ENCODE results near the gene MRPL39.

Gene MRPL39

DNA sequence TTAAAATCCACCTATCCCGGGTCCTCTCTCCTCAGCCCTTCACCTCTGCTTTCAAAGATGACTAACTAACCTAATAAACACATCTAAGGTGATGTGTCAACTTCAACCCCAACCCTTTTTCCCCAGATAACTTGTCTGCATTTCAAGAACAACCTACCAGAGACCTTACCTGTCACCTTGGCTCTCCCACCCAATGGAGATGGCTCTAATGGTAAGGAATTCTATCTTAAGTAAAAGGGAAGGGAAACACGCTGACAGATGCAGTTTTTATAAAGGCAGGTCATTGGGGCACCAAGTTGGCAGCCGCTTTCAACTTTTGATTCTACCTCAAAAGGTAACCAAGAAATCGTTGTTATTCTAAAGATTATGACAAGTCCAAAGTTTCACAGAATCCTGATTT is 37.6 kb downstream of the MRPL39 start:
- in situ Hi-C loops (cut with MboI; ENCODE audit: low sequenced_read_pairs) = no loop called here

DNA sequence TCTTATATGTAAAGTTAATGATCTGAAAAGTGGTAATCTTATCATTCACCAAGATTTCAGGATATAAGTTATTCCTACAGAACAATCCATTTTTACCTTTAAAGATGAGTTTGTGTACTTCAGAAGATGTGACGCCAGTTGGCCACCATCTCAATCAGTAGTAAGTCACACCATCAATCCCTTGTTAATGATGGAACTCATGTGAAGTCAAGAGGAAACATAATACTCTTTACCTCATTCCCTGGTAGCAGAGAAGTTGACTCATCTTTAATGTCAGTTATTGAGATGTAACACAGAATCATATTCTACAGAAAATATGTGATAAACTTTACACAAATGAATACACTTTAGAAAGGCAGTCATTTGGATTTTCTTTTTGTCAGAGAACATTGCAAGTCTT is 38.2 kb downstream of the MRPL39 start:
- in situ Hi-C loops (cut with MboI; ENCODE audit: low sequenced_read_pairs) = no loop called here

DNA sequence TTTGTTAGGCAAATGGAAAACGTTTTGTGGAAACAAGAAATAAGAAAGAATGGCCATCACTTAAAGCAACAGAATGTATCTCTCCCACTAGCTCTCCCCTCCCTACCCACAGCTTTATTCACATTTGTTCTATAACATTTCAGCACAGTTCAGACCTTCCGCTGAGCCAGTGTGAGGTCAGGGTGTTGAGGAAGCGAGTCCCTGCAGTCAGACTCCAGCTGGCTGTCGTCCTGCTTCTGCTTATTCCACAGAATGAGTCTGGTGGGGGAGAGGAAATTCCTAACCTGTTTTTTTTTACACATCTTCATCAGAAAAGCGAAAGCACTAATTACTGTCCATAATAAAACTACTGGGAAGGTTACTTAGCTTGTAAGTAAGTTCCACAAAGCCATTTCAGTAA is 39.0 kb downstream of the MRPL39 start:
- in situ Hi-C loops (cut with MboI; ENCODE audit: low sequenced_read_pairs) = no loop called here

GRCh38 chr21:25567472-25567871 is 39.8 kb downstream of the MRPL39 start:
- in situ Hi-C loops (cut with MboI; ENCODE audit: low sequenced_read_pairs) = no loop called here

- in situ Hi-C loops (cut with MboI; ENCODE audit: low sequenced_read_pairs) = no loop called here
Observed at GRCh38 chr21:25566645-25567044, 40.6 kb downstream of the MRPL39 start.

DNA sequence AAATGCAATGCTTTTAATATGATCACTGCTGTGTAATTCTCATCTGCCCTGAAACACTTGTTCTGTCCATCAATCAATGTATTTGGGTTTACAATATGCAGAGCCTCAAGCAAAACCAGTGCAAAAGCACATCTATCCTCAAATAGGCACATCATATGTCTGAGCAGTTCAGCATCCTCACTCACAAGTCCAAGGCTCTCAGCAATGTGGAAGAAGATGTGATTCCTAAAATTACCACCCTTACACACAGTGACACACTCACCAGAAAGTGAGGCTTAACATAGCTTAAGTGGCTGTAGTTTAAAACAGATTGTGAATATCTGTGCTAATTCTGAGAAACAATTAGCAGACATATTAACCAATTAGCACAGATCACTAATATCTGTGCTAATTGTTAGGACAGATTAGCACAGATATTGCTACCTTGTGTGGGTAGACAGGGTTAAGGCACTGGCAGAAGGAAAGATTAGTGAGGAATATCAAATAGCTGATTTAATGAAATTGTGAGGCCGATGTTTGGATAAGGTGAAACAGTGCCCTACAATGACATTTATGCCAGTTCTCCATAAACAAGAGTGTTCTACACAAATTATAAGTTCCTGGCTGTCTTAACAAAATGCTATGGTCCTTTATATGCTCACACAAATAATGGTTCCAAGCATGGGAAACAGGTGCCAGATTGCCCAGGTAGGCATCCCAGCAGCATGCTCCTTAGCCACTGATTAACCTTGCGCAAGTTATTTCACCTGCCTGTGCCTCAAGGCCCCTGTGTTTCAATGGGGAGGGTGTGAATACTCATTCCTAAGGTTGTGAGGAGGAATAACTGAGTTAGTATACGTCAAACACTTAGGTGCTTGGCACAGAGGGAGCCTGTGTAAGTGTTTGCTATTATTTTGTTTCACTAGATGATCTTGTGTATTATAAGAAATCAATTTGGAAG is 41.7 kb downstream of the MRPL39 start:
- in situ Hi-C loops (cut with MboI; ENCODE audit: low sequenced_read_pairs) = no loop called here

- in situ Hi-C loops (cut with MboI; ENCODE audit: low sequenced_read_pairs) = no loop called here
Observed at GRCh38 chr21:25564349-25564948, 42.8 kb downstream of the MRPL39 start.

DNA sequence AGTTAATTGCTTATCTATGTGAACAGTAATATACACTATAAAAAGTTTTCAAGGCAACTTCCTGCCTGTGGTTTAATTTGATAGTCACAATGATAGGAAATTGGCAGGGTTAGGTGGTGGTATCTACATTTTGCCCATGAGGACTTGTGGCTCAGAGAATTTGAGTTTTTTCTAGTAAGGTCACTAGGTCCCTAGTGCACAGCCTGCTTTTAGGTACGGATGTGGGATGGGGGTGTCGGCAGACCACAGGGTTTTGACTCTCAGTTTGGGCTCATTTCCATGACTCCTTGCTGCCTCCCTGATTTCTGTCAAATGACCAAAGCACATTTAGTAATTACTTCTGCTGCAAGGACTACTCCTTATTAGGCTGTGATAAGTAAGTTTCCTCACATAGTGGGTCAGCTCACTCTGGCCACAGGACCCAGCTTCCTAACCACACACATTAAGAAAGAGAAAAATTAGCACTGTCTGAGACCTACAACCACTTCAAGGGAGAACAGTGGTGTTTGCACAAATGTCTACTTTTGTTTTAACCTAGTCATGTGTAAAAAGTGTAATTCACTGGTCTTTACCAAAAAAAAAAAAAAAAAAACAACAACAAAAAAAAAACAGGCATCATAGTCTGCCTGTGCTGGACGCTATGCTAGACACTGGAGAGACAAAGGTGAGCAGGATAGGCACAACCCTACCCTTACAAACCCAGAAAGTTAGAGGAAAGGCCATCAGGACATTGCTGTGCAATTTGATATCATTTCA is 43.7 kb downstream of the MRPL39 start:
- in situ Hi-C loops (cut with MboI; ENCODE audit: low sequenced_read_pairs) = no loop called here

GRCh38 chr21:25562660-25563059 is 44.6 kb downstream of the MRPL39 start:
- in situ Hi-C loops (cut with MboI; ENCODE audit: low sequenced_read_pairs) = no loop called here

DNA sequence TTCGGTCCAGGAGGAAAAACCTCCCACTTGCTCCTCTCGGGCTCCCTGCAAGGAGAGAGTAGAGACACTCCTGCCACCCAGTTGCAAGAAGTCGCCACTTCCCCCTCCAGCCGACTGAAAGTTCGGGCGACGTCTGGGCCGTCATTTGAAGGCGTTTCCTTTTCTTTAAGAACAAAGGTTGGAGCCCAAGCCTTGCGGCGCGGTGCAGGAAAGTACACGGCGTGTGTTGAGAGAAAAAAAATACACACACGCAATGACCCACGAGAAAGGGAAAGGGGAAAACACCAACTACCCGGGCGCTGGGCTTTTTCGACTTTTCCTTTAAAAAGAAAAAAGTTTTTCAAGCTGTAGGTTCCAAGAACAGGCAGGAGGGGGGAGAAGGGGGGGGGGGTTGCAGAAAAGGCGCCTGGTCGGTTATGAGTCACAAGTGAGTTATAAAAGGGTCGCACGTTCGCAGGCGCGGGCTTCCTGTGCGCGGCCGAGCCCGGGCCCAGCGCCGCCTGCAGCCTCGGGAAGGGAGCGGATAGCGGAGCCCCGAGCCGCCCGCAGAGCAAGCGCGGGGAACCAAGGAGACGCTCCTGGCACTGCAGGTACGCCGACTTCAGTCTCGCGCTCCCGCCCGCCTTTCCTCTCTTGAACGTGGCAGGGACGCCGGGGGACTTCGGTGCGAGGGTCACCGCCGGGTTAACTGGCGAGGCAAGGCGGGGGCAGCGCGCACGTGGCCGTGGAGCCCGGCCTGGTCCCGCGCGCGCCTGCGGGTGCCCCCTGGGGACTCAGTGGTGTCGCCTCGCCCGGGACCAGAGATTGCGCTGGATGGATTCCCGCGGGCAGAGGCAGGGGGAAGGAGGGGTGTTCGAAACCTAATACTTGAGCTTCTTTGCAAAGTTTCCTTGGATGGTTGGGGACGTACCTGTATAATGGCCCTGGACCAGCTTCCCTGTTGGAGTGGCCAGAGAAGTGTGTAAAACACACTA is 45.3 kb downstream of the MRPL39 start:
- in situ Hi-C loops (cut with MboI; ENCODE audit: low sequenced_read_pairs) = no loop called here

GRCh38 chr21:25560891-25561290 is 46.4 kb downstream of the MRPL39 start:
- in situ Hi-C loops (cut with MboI; ENCODE audit: low sequenced_read_pairs) = no loop called here

DNA sequence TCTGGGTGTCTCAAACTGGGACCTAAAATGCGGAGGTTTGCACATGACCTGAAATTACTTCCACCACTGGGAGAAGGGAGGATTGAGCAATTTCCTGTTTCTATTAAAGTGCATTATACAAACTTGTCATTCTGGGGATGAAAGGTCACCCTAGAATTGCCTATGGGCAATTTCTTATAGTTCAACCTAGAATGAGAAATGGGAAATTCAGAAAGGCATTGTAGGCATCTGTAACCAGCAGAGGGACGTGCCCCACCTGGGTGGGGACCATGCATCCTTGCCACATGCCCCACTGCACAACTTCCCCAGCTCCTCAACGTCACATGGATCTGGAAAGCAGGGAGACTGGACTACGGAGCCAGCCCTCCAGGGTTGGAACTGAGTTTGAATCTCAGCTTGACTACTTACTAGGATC is 47.0 kb downstream of the MRPL39 start:
- in situ Hi-C loops (cut with MboI; ENCODE audit: low sequenced_read_pairs) = no loop called here

DNA sequence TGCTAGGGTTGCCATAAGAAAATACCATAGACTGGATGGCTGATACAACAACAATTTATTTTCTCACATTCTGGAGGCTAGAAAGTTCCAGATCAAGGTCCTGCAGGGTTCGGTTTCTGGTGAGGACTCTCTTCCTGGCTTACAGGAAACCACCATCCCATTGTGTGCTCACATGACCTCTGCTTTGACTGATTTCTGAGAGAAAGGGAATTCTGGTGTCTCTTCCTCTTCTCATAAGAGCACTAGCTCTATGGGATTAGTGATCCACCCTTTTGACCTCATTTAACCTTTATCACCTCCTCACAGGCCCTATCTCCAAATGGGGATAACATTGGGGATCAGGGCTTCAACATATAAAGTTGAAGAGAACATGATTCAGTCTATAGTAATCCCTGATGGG is 47.5 kb downstream of the MRPL39 start:
- in situ Hi-C loops (cut with MboI; ENCODE audit: low sequenced_read_pairs) = no loop called here

- in situ Hi-C loops (cut with MboI; ENCODE audit: low sequenced_read_pairs) = no loop called here
Observed at GRCh38 chr21:25558123-25558522, 49.2 kb downstream of the MRPL39 start.

- in situ Hi-C loops (cut with MboI; ENCODE audit: low sequenced_read_pairs) = no loop called here
Observed at GRCh38 chr21:25557180-25557579, 50.1 kb downstream of the MRPL39 start.

DNA sequence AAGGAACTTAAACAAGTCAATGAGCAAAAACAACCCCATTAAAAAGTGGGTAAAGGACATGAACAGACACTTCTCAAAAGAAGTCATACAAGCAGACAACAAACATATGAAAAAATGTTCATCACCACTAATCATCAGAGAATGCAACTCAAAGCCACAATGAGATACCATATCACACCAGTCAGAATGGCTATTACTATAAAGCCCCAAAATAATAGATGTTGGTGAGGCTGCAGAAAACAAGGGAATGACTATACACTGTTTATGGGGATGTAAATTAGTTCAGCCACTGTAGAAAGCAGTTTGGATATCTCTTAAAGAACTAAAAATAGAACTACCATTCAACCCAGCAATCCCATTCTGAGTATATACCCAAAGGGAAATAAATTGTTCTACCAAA is 51.2 kb downstream of the MRPL39 start:
- in situ Hi-C loops (cut with MboI; ENCODE audit: low sequenced_read_pairs) = no loop called here

DNA sequence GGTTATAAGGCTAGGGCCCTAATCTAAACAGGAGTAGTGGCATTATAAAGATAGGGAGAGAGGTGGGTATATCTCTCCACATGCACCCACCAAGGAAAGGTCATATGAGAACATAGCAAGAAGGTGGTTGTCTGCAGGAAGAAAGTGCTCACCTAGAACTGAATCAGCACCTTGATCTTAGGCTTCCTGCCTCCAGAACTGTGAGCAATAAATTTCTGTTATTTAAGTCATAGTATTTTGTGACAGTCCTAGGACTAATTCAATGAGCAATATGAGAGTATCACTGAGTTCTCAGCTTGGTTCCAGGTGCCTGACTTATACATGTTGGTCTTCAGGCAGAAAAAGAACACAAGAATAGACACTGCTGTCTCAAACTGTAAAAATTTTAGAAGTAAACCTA is 51.8 kb downstream of the MRPL39 start:
- in situ Hi-C loops (cut with MboI; ENCODE audit: low sequenced_read_pairs) = no loop called here

DNA sequence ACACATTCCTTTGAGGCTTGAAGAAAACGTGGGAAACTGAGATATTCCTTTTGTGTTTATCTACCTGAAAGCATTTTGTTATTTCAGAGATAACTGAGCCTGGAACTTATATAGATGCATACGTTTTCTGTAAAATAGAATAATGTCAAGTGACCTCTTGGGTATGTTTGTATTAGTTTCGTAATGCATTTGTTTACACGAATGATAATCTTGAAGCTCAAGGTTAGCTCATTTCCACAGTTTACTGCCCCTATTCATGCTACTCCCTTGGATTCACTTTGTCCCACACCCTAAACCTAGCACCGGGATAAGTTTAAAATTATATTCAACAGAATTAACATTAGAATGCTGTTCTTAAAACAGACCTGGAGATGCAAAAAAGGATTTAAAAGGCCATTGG is 54.4 kb downstream of the MRPL39 start:
- in situ Hi-C loops (cut with MboI; ENCODE audit: low sequenced_read_pairs) = no loop called here

DNA sequence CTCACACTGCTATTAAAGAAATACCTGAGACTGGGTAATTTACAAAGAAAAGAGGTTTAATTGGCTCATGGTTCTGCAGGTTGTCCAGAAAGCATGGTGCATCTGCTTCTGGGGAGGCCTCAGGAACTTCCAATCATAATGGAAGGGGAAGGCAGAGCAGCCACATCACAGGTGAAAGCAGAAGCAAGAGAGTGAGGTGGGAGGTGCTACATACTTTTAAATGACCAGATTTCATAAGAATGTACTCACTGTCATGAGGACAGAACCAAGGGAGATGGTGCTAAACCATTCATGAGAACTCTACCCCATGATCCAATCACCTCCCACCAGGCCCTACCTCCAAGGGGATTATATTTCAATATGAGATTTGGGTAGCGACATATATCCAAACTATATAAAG is 55.7 kb downstream of the MRPL39 start:
- in situ Hi-C loops (cut with MboI; ENCODE audit: low sequenced_read_pairs) = no loop called here

- in situ Hi-C loops (cut with MboI; ENCODE audit: low sequenced_read_pairs) = no loop called here
Observed at GRCh38 chr21:25550352-25551120, 56.7 kb downstream of the MRPL39 start.
